Uterus (tissue), 4 donors: Measurements from ENCODE around the gene HASPIN. TPM values are rescaled to one million over a fixed set of nuclear protein-coding genes. Genes with fewer than 3 reads are reported as not detected.

Source experiments
- DNase-seq, 2 donors: peaks; one replicate each; pipeline ENCODE4 v3.0.0-alpha.2; 2019 to 2020
- H3K27ac ChIP-seq, 2 donors: fragments of 200-600 bp; sonication (generic); 1 replicate in 1 of 2; 2 replicates in 1 of 2; pipeline ENCODE4 v1.5.1; 2016 to 2018
- H3K27me3 ChIP-seq, 2 donors: fragments of 200-600 bp; sonication (generic); one replicate each; pipeline ENCODE4 v1.5.1; 2018 to 2019; ENCODE audit warnings: control low read depth in 1 of 2
- H3K36me3 ChIP-seq, 2 donors: fragments of 200-600 bp; sonication (generic); one replicate each; pipeline ENCODE4 v1.5.1; 2019; ENCODE audit warnings: control low read depth in 1 of 2
- H3K4me1 ChIP-seq, 2 donors: fragments of 200-600 bp; sonication (generic); one replicate each; pipeline ENCODE4 v1.5.1; 2018 to 2019; ENCODE audit warnings: control low read depth in 1 of 2
- H3K4me3 ChIP-seq, 2 donors: fragments of 200-600 bp; sonication (generic); 1 replicate in 1 of 2; 2 replicates in 1 of 2; pipeline ENCODE4 v1.5.1; 2018 to 2019; ENCODE audit warnings: mild to moderate bottlenecking in 1 of 2
- H3K9me3 ChIP-seq, 2 donors: fragments of 200-600 bp; sonication (generic); one replicate each; pipeline ENCODE4 v1.5.1; 2019; ENCODE audit warnings: control low read depth in 1 of 2
- CTCF ChIP-seq, 4 experiments: fragments of 200-600 bp in 2 of 4; fragments of 450-650 bp in 2 of 4; sonication (generic) in 2 of 4; IDR thresholded peaks; one replicate each; pipeline ENCODE4 v1.5.1; 2016 to 2019; ENCODE audit warnings: antibody characterized with exemption in 4 of 4, mild to moderate bottlenecking in 2 of 4, moderate library complexity in 1 of 4
- POLR2A ChIP-seq, 2 donors: fragments of 450-650 bp; IDR thresholded peaks; one replicate each; pipeline ENCODE4 v1.6.1; 2016; ENCODE audit warnings: antibody characterized with exemption in 2 of 2, mild to moderate bottlenecking in 1 of 2, moderate library complexity in 1 of 2
- intact Hi-C: fragments of 100-400 bp; cut with DNase I; formaldehyde crosslinking; loops from one replicate; pipeline ENCODE4 v1.15.1; 2023; ENCODE audit warnings: low total_unique reads
- total RNA-seq, 4 donors: library from RNA; depleted of rRNA in 3 of 4; stranded (reverse); fragments of >200 nt in 3 of 4; gene quantifications; one replicate each; pipeline versions ENCODE4 v1.1.0 to v1.2.4, GENCODE V29; 2014 to 2023
- donor health status: DM: yes; HTN: yes; CAD: no.

HASPIN gene
- total RNA-seq, 4 donors from 2014 or later, result 2.0 TPM; not detected in 3

DNA sequence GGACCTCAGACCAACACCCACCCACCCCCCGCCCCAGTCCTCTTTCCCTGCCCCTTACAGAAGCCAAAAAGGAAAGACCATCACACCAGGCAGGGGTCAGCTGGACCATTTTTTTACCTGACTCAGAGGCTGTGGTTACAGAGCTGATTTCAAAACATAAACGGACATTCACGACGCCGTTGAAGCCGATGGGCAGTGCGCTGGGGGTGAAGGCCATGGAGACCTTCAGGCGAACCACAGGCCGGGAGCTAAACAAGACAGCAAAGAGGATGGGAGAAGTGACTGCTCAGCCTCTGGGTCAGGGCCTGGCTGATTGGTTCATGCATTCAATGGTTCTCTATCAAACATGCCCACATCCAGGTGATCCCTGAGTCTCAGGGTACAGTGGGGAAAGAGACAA, 24.1 kb downstream of the HASPIN start:
- Histone ChIP-seq H3K36me3 (no peaks in the 10 kb centered on the region), H3K9me3 (no peaks in the 10 kb centered on the region), H3K4me1 (no peaks in the 10 kb centered on the region), H3K27ac (no peak overlapping the region), H3K4me3 (no peak overlapping the region), H3K27me3 (no peaks in the 10 kb centered on the region)
- DNase-seq, result no peak
- intact Hi-C loops, result no loop called here
- TF ChIP-seq POLR2A (IDR thresholded peaks at IDR 0.05), result no peak
- TF ChIP-seq CTCF (IDR thresholded peaks at IDR 0.05), result no peak

DNA sequence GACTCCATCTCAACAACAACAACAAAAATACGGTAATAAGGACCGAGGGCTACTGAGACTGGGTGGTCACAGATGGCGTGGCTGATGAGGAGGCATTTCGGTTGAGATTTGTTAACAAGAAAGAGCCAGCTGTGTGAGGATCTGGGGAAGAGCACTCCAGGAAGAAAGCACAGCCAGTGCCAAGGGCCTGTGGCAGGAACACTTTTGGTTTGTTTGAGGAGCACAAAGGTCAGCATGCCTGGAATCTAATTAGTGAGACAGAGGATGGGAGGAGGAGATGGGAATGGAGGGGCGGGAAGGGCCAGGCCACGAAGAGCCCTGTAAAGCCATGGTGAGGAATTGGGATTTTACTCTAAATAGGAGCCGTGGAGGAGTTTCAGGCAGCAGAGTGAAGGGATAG, 24.9 kb downstream of the HASPIN start:
- H3K27me3 ChIP-seq, result no peaks in the 10 kb centered on the region
- no peaks in the 10 kb centered on the region for H3K9me3 ChIP-seq
- no peak overlapping the region for H3K27ac ChIP-seq
- intact Hi-C loops, result no loop called here
- no peaks in the 10 kb centered on the region for H3K4me1 ChIP-seq
- DNase-seq, result no peak
- no peak for TF ChIP-seq CTCF (IDR thresholded peaks at IDR 0.05)
- no peak for TF ChIP-seq POLR2A (IDR thresholded peaks at IDR 0.05)
- H3K4me3 ChIP-seq, result no peak overlapping the region
- no peaks in the 10 kb centered on the region for H3K36me3 ChIP-seq

GRCh38 chr17:3750296-3750695, 26.6 kb downstream of the HASPIN start:
- intact Hi-C loops, result no loop called here
- DNase-seq, result no peak
- no peaks in the 10 kb centered on the region for H3K4me1 ChIP-seq
- H3K9me3 ChIP-seq, result no peaks in the 10 kb centered on the region
- H3K36me3 ChIP-seq, result no peaks in the 10 kb centered on the region
- H3K27me3 ChIP-seq, result peaks cover 0 to 3% of the 10 kb centered on the region in 2 donors
- H3K27ac ChIP-seq, result no peak overlapping the region
- no peak overlapping the region for H3K4me3 ChIP-seq
- TF ChIP-seq POLR2A (IDR thresholded peaks at IDR 0.05) (no peak), CTCF (IDR thresholded peaks at IDR 0.05) (no peak)

DNA sequence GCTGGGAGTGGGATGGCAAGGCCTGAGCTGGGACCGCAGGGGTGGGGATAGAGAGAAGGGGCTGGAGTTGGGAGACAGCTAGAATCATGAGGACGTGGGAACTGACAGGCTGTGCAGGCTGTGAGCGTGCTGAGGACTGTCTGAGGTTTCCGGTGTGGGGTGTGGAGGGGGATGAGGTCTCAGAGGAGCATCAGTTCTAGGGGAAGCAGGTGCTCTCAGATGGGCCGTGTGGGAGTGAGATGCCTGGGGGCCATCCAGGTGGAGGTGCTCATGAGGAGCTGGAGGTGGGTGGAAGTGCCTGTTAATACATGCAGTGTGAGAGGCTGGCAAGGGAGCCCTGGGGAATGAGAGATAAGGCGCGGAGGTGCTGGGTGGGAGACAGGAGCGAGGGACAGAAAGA, 27.2 kb downstream of the HASPIN start:
- no peak overlapping the region for H3K27ac ChIP-seq
- H3K4me1 ChIP-seq, result no peaks in the 10 kb centered on the region
- TF ChIP-seq CTCF (IDR thresholded peaks at IDR 0.05) (no peak), POLR2A (IDR thresholded peaks at IDR 0.05) (no peak)
- no peaks in the 10 kb centered on the region for H3K9me3 ChIP-seq
- DNase-seq, result no peak
- H3K27me3 ChIP-seq, result peaks cover 0 to 3% of the 10 kb centered on the region in 2 donors
- H3K4me3 ChIP-seq, result no peak overlapping the region
- no peaks in the 10 kb centered on the region for H3K36me3 ChIP-seq
- intact Hi-C loops, result no loop called here

DNA sequence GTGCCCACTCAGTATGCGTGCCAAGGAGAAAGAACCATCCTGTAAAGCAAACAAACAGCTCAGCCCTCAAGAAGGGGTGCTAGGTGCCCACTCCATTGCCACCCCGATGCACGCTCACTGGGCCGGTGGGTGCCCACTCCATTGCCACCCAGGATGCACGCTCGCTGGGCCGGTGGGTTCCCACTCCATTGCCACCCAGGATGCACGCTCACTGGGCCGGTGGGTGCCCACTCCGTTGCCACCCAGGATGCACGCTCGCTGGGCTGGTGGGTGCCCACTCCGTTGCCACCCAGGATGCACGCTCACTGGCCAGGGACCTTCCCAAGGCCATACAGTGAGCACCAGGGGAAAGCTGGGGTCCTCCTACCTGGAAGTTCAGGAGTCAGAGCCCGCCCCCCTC, 28.1 kb downstream of the HASPIN start:
- TF ChIP-seq POLR2A (IDR thresholded peaks at IDR 0.05) (no peak), CTCF (IDR thresholded peaks at IDR 0.05) (no peak)
- Histone ChIP-seq H3K27me3 (peaks cover 0 to 3% of the 10 kb centered on the region in 2 donors), H3K4me3 (no peak overlapping the region), H3K27ac (no peak overlapping the region), H3K4me1 (no peaks in the 10 kb centered on the region), H3K36me3 (no peaks in the 10 kb centered on the region), H3K9me3 (no peaks in the 10 kb centered on the region)
- intact Hi-C loops, result no loop called here
- no peak for DNase-seq
